NCI-H748 (cell line): Measurements from ENCODE around the gene OR5M8.

ENCODE experiments used
- DNase-seq: peaks from one replicate; lab custom pipeline; 2025; ENCODE audit not compliant: unreplicated experiment; lab: John Stamatoyannopoulos, UW

Gene OR5M8

DNA sequence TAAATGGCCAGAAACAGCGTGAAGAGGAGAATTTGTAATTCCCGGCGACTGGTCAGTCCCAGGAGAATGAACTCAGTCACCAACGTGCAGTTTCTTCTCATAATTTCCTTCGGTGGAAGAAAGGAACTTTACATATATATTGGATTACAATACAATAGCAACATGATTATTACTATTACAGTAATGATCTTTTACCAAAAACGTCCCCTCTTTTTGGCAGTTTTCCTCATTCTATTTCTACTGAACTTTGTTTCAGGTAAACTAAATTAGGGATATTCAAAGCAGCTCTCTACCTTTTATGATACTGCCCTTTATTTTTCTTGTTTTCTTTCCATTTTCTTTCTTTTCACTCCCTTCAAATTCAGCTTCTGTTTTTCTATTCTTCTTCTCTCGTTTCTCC, at the start of gene OR5M8:
Gene OR5M8 (minus strand): TSS at position 101 of the 400 bp plus-strand sequence. CDS start 0 bp downstream, at position 101.
- DNase-seq: no peak

- no peak for DNase-seq
Observed at GRCh38 chr11:56533054-56533740, 42.0 kb upstream of the OR5M8 start.

GRCh38 chr11:56531856-56532255, 40.7 kb upstream of the OR5M8 start:
- DNase-seq: no peak

- peak; percentile 29 for DNase-seq
Observed at GRCh38 chr11:56522008-56522407, 30.8 kb upstream of the OR5M8 start.

GRCh38 chr11:56513280-56513679, 22.1 kb upstream of the OR5M8 start:
- DNase-seq: no peak

DNA sequence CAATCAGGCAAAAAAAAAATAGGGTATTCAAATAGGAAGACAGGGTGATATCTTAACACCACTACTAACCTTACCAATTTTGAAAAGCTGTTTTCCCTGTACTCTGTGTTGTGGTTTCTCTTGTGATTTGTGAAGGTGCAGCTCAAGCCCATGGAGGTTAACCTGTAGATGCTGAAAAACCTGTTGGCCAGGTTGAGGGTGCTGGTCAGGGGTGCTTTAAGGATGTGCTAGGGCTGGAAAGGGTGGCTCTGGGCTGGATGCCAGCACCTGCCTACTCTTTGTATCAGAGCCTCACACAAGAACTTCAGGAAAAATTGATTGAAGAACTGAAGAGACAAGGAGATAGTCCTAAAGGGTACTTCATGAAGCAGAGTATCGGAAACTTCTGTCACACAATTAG, 18.3 kb upstream of the OR5M8 start:
- peak; percentile 15 for DNase-seq

DNA sequence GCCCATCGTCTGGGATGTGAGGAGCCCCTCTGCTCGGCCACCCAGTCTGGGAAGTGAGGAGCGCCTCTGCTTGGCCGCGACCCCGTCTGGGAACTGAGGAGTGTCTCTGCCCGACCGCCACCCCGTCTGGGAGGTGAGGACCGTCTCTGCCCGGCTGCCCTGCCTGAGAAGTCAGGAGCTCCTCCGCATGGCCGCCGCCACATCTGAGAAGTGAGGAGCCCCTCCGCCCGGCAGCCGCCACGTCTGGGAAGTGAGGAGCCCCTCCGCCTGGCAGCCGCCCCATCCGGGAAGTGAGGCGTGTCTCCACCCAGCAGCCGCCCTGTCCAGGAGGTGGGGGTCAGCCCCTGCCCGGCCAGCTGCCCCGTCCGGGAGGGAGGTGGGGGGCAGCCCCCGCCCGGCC, 5.8 kb upstream of the OR5M8 start:
- DNase-seq: no peak

- DNase-seq: no peak
Observed at GRCh38 chr11:56495117-56495516, 3.9 kb upstream of the OR5M8 start.

DNA sequence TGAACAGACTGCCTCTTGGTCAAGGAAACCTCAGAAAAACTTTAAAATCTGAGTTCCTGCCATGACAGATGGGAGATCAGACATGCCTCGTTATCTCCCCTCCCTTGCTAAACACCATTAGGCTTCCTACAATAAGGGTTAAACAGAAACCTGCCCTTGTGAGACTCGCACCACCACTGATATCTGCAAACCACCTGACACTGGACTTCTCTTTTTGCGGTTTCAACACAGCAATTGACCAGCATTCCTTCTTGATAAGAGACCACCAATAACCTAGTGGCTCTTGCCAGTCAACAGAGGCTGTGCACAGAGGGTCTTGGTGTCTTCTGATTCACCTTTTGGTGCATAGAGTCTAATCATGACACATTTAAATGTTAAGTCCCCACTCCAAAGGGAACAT, 4.4 kb downstream of the OR5M8 start:
- DNase-seq: no peak

DNA sequence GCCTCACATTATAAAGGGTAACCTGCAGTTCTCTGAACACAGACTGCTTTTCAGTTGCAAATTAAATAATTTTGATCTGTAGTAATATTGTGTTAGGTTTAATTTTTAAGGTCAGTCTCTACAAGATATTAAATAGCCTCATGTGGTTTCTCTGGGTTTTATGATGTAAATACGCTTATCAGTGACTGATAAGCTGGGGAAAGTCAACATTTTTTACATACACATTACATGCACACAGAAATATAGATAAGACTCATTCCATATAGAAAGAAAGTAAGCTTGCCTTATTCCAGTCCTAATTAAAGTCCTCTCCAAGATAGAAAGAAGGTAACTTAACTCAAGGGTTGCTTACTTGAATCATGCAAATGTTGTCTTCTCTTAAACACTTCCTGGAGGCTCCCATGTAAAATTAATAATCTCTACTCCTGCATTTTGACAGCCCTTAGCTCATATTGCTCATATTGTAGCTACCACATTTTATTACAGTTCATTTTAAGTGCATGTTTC, 16.4 kb downstream of the OR5M8 start:
- no peak for DNase-seq

- DNase-seq: no peak
Observed at GRCh38 chr11:56473252-56473651, 17.9 kb downstream of the OR5M8 start, which contains the start of gene OR5M3. Gene OR5M3 (minus strand): TSS chr11:56473352. CDS start chr11:56470497, 2,855 bp downstream.

DNA sequence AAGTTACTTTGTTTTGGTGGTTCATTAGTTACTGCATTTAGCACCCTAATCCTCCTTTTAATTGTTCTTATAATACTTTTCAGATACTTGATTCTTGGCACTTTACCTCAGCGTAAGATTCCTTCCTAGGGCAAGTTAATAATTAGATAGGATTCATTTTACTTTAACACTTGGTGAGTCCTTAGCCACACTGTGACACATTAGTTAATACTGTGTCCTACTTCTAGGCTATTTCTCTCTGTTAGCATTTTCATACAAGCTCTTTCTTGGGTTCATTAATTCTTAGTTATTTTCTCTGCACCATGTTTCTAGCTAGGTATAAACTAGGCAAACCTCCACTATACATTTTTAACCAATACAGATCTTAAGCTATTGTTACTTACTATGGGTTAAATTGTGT, 34.1 kb downstream of the OR5M8 start:
- DNase-seq: no peak

DNA sequence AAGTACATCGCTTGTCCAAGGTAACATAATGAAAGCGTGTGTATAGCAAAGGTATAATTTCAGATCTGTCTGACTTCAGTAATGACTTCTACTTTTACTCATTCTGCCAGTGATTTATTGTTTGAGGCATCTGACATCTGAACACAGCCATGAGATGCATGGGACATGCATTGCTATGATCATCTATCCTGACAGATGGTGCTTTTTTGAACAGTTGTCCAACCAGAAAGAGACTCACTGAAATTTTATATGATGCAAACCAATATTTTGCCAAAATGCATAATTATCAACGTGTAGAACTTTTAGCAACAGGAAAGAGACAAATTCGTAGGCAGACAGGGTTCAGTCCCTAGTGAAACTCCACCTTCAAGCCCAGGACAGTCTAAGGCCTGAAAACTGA, 37.6 kb downstream of the OR5M8 start:
- no peak for DNase-seq
